ENCODE data around the gene CHCHD4.

CHCHD4 gene

DNA sequence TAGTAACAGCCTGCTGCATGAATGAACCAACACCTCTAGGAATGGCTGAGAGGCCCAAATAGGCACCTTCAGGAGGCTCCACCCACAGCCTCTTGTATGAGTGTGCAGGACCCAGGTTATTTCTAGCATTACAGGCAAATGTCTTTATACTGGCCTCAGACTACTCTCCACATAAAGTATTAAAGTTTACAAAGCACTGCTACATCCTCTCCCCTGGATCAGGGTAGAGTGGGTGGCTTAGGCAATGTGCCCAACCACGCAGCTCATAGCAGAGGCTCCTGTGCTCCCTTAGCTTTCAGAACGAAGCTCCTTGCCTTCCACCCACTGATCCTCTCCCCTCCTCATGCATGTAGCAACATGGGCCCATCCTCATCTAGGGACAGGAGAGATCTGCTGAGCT, 16.5 kb upstream of the CHCHD4 start:
- no peak for DNase-seq (ENCODE audit: extremely low read depth, low read depth)
- TF ChIP-seq, protein P1, sequence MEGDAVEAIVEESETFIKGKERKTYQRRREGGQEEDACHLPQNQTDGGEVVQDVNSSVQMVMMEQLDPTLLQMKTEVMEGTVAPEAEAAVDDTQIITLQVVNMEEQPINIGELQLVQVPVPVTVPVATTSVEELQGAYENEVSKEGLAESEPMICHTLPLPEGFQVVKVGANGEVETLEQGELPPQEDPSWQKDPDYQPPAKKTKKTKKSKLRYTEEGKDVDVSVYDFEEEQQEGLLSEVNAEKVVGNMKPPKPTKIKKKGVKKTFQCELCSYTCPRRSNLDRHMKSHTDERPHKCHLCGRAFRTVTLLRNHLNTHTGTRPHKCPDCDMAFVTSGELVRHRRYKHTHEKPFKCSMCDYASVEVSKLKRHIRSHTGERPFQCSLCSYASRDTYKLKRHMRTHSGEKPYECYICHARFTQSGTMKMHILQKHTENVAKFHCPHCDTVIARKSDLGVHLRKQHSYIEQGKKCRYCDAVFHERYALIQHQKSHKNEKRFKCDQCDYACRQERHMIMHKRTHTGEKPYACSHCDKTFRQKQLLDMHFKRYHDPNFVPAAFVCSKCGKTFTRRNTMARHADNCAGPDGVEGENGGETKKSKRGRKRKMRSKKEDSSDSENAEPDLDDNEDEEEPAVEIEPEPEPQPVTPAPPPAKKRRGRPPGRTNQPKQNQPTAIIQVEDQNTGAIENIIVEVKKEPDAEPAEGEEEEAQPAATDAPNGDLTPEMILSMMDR (IDR thresholded peaks at IDR 0.05; ENCODE audit: low read depth, low read length): no peak

GRCh38 chr3:14140668-14141067, 16.0 kb upstream of the CHCHD4 start:
- DNase-seq (ENCODE audit: extremely low read depth, low read depth): no peak
- TF ChIP-seq, protein P1 (IDR thresholded peaks at IDR 0.05; ENCODE audit: low read depth, low read length): no peak

DNA sequence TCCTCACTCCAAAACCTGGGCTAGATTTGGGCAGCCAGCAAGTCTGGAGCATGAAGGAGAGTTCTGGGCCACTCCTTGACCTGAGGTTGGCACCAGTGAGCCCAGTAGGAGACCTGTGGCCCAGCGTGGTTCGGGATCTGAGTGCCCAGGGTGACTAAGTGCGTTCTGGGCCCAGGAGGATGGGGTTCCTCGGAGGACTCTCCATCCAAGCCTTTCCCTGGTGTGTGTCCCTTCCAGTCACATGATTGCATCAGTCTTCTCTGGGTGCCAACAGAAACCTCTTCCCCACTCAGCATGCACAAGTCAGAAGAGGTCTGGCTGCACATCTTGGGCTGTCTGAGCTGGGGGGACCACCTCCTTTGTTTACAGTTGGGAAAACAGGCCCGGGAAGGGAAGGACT, 15.1 kb upstream of the CHCHD4 start:
- TF ChIP-seq, protein P1 (IDR thresholded peaks at IDR 0.05; ENCODE audit: low read depth, low read length): no peak
- DNase-seq (ENCODE audit: extremely low read depth, low read depth): no peak

DNA sequence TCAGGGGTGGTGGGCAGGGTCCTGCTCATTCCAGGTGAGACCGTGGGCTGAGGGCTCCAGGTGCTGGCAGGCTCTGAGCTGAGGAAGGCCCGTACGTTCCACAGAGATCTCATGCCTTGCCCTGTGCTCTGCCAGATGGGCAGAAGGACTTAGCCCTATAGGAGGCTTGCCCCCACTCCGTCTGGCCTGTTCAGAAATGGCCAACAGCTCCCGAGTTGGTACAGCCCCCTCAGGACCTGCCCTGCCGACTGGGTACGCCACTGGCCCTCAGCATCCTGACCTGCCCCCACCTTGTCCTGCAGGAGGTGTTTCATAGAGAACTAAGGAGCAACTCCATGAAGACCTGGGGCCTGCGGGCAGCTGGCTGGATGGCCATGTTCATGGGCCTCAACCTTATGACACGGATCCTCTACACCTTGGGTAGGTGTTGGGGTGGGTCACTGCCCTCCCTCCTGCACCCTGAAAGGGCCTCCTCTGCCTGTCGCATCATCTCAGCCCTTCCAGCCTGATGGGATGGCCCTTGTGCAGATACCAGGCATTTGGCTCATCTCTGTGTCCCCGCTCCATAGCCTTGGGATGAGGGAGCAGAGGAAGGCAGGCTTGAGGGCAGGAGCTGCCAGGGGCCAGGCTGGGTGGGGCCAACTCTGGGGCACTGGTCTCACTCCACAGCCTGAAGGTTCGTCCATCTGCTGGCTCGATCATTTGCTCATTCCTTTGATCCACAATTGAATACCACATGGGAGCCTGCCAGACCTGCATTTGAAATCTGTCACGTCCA, 14.4 kb upstream of the CHCHD4 start:
- TF ChIP-seq, protein P1 (IDR thresholded peaks at IDR 0.05; ENCODE audit: low read depth, low read length): no peak
- DNase-seq (ENCODE audit: extremely low read depth, low read depth): no peak

DNA sequence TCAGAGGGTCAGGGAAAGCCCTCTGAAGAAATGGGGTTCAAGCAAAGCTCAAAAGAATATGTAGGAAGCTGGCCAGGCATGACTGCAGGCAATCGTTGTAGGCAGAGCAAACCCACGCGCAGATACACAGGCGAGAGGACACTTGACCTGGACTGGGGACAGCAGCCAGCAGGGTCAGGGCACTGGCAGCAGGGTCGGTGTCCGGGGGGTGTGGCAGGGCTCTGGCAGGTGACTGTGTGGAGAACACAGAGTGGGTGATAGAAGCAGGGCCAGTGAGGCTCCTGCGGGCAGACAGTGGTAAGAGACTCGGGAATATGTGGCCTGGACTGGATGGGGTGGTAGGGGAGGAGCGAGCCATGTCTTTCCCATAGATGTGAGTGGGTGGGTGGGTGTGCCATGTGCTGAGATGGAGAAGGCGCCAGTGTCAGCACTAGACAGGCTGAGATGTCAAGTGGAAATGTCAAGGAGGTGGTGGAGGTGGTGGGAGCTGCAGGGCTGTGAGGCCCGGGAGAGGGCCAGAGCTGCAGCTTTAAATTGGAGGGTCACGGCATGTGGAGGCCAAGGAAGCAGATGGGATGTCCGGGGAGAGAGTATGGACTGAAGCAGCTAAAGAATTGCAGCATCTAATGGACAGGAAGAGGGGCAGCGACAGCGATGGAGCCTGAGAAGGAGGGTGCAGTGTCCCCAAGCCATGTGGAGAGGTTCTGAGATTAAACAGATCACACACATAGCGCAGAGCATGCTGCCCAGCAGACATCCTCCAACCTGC, 13.6 kb upstream of the CHCHD4 start:
- no peak for DNase-seq (ENCODE audit: extremely low read depth, low read depth)
- TF ChIP-seq, protein P1 (IDR thresholded peaks at IDR 0.05; ENCODE audit: low read depth, low read length): no peak

DNA sequence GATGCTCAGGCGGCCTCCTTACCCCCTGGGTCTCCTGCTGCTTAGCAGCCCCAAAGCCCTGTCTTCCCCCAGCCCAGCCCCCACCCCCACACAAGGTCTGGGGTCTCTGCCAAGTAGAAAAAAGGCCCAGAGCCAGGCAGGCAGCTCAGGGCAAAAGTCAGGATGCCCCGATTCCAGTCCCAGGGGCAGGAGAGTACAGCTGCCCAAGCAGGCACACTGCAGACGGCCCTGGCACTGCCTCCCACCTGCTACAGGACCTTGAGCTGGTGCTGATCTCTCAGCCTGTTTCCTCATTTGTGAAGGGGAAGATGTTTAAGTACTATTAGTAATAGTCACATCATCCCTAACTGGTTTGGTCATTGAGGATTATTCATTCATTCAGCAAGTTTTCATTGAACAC, 12.8 kb upstream of the CHCHD4 start:
- TF ChIP-seq, protein P1 (IDR thresholded peaks at IDR 0.05; ENCODE audit: low read depth, low read length): no peak
- DNase-seq (ENCODE audit: extremely low read depth, low read depth): no peak

DNA sequence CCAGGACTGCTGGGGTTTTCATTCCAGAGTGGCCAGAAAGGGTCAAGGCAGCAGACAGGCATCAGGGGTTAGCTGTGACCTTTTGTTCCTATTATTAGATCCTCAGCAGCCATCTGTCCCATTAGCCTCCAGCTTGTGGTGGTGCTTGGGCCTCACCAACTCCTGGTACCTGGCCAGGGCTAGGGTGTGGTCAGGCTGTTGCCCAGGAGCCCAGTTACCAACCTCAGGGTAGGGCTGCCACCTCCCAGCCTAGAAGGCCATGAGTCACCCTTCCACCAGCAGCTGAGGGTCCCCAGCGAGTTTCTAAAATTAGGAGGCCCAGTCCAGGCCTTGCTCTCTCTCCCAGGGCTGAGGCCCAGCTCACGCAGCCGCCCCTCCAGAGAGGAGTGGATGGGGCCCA, 12.3 kb upstream of the CHCHD4 start:
- TF ChIP-seq, protein P1 (IDR thresholded peaks at IDR 0.05; ENCODE audit: low read depth, low read length): no peak
- no peak for DNase-seq (ENCODE audit: extremely low read depth, low read depth)
